HG03135 (cell line): ENCODE data around the gene IFI16.

ENCODE experiments used
- ATAC-seq: cut with Tn5 transposase; IDR thresholded peaks from one replicate; pipeline ENCODE4 v1.9.1; 2021; ENCODE audit warnings: mild to moderate bottlenecking, moderate library complexity; ENCODE audit not compliant: unreplicated experiment

Gene IFI16

DNA sequence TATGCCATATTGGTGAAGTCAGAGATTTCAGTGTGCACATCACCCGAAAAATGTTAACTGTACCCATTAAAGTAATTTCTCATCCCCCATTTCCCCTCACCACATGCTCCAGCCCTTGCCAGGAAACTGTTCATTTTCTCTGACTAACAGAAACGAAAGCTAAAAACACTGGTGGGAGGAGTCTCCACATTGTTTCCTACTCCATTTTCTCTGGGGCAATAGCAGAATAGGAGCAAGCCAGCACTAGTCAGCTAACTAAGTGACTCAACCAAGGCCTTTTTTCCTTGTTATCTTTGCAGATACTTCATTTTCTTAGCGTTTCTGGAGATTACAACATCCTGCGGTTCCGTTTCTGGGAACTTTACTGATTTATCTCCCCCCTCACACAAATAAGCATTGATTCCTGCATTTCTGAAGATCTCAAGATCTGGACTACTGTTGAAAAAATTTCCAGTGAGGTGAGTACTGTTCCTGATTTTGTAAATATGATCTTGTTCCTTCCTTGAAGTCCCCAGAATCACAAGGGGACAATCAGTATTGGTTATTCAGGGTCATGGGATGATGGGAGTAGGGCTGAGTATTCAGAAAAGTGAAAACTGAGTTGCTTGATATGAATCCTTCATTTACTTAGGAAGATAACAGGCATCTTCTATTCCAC is at the start of gene IFI16:
Gene IFI16, plus strand, starts transcription at position 204 of the 658 bp plus-strand sequence. CDS start 4,774 bp downstream, outside the sequence.
- ATAC-seq = peak; percentile 53

GRCh38 chr1:158961178-158961577 is 48.5 kb upstream of the IFI16 start:
- ATAC-seq = no peak

- ATAC-seq = no peak
Measured at GRCh38 chr1:158962983-158963382, 46.7 kb upstream of the IFI16 start.

DNA sequence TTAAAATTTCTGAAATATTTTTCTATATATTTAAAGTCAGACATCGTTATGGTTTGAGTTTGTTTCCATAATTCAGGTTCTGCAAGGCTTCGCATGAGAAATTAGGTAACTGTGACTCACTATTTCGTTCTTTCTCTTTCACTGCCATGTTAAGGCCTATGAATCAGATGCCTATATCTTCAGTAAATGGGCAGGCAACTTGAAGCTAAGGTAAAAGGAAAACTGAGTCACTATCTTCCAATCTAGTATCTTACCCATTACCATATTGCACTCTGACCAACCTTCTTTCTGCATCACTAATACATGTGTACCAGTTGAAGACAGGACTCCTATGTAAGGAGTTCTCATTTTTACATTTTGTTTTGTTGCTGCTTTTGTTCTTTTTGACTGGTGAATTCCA is 40.5 kb upstream of the IFI16 start:
- no peak for ATAC-seq

DNA sequence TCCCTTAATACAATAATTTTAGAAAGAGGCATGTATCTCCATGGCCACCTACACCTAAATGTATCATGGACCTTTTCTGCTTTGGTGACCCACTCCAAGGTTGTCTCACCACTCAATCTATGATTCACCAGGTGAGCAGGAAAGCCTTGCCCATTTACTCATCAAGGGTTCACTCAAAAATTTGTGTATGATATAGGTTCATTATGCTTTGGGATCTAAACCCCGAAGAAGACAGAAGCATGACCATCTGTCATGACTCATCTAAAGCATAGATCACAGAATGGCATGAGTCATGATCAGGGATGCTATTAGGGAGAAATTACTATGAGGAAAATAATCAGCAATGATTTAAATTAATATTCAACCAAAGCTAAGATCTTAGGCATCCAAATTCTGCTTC is 39.9 kb upstream of the IFI16 start:
- no peak for ATAC-seq

DNA sequence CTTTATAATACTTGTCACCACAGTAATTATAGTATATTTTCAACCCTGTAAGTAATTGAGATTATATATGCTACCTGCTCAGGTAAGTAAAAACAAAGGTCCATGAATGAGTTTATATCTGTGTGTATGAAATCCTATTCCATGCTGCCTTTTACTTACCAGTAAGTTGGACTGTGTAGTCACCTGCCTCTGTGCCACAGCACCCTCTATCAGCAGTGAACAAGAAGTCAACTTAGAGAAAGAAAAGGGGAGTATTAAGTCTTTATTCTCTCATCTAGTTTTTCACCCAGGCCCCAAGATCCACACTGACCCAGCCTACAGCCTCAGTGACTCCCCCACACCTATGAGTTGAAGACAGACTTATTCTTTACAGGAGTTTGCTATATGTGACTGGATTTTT is 36.9 kb upstream of the IFI16 start:
- no peak for ATAC-seq

DNA sequence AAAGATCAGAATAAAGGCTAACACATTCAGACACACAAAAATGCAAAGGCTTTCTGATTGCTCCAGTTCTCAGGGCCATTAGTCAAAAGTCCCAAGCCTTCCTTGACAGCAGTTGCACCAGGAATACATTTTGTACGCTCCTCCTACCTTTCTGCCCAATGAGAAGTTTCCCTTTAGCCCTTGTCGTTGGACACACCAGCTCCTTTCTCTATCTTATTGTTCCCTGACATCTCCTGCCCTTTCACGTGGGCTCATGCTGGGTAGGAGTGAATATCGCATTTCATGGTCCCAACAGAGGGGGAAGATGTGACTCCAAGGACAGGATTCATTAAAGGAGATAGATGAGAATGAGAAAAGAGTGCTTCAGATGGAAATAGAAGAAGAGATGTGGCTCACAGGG is 33.5 kb upstream of the IFI16 start:
- ATAC-seq = no peak

DNA sequence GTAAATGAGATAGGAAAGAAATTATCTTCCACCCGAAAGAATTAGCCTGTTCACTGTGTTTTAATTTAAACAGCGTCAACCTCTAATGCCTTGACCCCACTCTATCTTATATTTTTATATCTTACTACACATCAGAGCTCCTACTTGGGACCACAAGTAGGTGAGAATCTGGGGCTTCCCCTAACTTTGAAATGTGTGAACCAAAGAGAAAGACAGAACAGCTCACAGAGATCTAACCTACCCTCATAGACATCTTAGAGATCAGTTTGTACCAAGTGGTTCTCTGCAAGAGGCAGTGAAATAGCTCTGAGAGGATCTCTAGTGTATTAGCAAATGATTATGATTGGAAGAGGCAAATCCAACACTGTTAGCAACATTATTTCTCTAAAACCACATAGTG is 31.0 kb upstream of the IFI16 start:
- no peak for ATAC-seq

DNA sequence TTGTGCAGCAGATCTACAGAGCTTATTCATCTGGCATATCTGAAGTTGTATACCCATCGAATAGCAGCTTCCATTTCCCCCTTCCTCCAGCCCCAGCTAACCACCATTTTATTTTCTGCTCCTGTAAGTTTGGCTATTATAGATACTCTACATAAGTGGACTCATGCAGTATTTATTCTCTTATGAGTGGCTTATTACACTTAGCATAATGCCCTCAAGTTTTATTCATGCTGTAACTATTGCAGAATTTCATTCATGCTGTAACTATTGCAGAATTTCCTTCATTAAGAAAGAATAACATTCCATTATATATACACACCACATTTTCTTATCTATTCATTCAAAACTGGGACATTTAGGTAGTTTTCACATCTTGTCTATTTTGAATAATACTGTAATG is 30.5 kb upstream of the IFI16 start:
- ATAC-seq = no peak

- no peak for ATAC-seq
Measured at GRCh38 chr1:158983235-158983634, 26.5 kb upstream of the IFI16 start.

- ATAC-seq = no peak
Measured at GRCh38 chr1:158984386-158984785, 25.3 kb upstream of the IFI16 start.

GRCh38 chr1:158989424-158989823 is 20.3 kb upstream of the IFI16 start:
- no peak for ATAC-seq

- no peak for ATAC-seq
Measured at GRCh38 chr1:158992787-158993312, 16.9 kb upstream of the IFI16 start.

DNA sequence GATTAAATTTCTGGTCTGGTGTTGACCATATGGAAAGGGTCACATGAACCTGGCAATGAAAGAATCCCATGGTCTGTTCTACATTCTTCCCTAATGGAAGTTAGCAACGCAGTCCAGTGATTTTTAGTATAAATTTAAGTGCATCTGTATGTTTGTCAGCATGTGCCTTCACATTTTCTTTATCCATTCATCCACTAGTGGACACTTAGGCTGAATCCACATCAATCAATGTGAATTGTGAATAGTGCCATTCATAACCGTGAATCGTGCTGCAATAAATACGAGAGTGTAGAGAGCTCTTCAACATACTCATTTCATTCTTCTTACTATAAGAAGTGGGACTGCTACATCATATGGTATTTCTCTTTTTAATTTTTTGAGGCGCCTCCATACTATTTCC is 12.7 kb upstream of the IFI16 start:
- no peak for ATAC-seq

- ATAC-seq = no peak
Measured at GRCh38 chr1:158998037-158998780, 11.5 kb upstream of the IFI16 start.

DNA sequence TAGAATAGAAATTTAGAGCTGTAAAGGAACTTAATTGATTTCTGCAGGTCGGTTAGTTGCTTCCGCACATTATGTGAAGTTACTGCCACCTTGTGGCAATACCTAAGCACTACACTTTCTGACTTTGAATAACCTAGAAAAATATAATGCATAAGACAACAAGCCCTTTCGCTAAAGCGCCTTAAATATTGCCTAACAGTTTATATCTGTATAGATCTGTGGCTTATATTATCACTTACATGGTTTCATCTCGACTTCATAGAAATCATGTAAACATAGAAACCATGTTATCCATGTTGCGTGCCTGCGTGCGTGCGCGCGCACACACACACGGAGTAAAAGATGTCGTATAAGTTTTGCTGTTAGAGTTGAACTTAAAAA is 10.9 kb upstream of the IFI16 start:
- no peak for ATAC-seq

GRCh38 chr1:158999316-159000069 is 10.2 kb upstream of the IFI16 start:
- no peak for ATAC-seq

GRCh38 chr1:159000070-159000409 is 9.7 kb upstream of the IFI16 start:
- no peak for ATAC-seq

DNA sequence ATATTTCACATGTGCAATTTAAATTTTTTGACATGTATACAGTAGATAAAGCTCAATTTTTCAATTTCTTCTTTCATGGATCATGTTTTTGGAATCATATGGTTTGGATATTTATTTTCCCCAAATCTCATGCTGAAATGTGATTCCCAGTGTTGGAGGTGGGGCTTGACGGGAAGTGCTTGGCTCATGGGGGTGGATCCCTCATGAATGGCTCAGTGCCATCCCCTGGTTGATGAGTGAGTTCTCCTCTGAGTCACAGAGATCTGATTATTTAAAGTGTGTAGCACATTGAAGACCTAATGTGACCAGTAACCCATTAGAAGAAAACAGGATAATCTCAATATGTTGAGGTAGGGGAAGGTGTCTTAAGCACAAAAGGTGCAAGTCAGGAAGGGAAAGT is 9.1 kb upstream of the IFI16 start:
- ATAC-seq = no peak

GRCh38 chr1:159005161-159005560 is 4.5 kb upstream of the IFI16 start:
- ATAC-seq = no peak

DNA sequence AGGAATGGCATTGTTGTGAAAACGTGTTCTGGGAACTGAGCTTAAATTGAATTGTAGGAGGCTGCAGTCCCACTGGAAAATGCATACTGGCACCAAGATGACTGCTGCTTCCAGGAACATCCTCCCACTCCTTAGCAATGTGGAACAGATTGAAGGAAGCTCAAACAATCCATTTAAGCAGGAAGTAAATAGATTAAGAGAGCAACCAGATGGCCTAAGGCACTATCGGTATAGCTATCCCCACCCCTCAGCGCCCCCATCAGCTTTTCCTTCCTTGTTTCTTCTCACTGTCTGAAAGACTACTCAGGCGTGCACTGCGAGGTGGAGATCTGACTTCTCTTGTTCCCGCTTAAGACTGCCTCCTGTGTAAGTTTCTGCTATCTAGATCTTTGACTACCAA is 4.0 kb upstream of the IFI16 start:
- no peak for ATAC-seq
